Gastroesophageal sphincter (tissue), 4 donors: ENCODE measurements around the gene FAM228B. TPM values are rescaled to one million over a fixed set of nuclear protein-coding genes. Genes with fewer than 3 reads are reported as not detected.
"Not testable (repeated sequence)": the region's sequence is repeated elsewhere in the genome, so short reads cannot be mapped to it uniquely, and the experiment has no call there.

Experiments
- ATAC-seq: fragments of 150-250 bp; one replicate; pipeline ENCODE4 v1.9.1; 2016; ENCODE audit warnings: mild to moderate bottlenecking, moderate library complexity
- H3K27ac ChIP-seq, 4 donors: fragments of 200-600 bp; sonication (generic) in 3 of 4; 1 replicate in 3 of 4; 2 replicates in 1 of 4; pipeline ENCODE4 v1.5.1; 2016 to 2019
- H3K27me3 ChIP-seq: fragments of 200-600 bp; sonication (generic); one replicate; pipeline ENCODE4 v1.5.1; 2019
- H3K36me3 ChIP-seq, 2 donors: fragments of 200-600 bp; sonication (generic); one replicate each; pipeline ENCODE4 v1.5.1; 2019; ENCODE audit warnings: control low read depth in 1 of 2
- H3K4me1 ChIP-seq, 3 donors: fragments of 200-600 bp; sonication (generic); 1 replicate in 2 of 3; 2 replicates in 1 of 3; pipeline ENCODE4 v1.5.1; 2016 to 2019; ENCODE audit warnings: control low read depth in 2 of 3
- H3K4me3 ChIP-seq, 2 donors: fragments of 200-600 bp; sonication (generic); one replicate each; pipeline ENCODE4 v1.5.1; 2019; ENCODE audit warnings: mild to moderate bottlenecking in 1 of 2, moderate library complexity in 1 of 2
- H3K9me3 ChIP-seq, 3 donors: fragments of 200-600 bp; sonication (generic); one replicate each; pipeline ENCODE4 v1.5.1; 2017 to 2019; ENCODE audit warnings: control low read depth in 2 of 3
- CTCF ChIP-seq, 4 experiments: fragments of 200-600 bp in 2 of 4; fragments of 450-650 bp in 2 of 4; sonication (generic) in 1 of 4; IDR thresholded peaks; one replicate each; pipeline ENCODE4 v1.5.1; 2017 to 2019; ENCODE audit warnings: antibody characterized with exemption in 4 of 4, mild to moderate bottlenecking in 2 of 4, moderate library complexity in 2 of 4
- EP300 ChIP-seq: sonication (generic); formaldehyde crosslinking; IDR thresholded peaks from one replicate; pipeline ENCODE4 v1.6.1; 2017; ENCODE audit warnings: antibody characterized with exemption, mild to moderate bottlenecking
- POLR2A ChIP-seq, 2 donors: fragments of 450-650 bp; IDR thresholded peaks; one replicate each; pipeline ENCODE4 v1.6.1; 2017; ENCODE audit warnings: antibody characterized with exemption in 2 of 2, mild to moderate bottlenecking in 2 of 2, moderate library complexity in 1 of 2
- POLR2AphosphoS5 ChIP-seq: sonication (generic); formaldehyde crosslinking; IDR thresholded peaks from one replicate; pipeline ENCODE4 v1.6.1; 2017; ENCODE audit warnings: antibody characterized with exemption
- WGBS, 2 donors: methylation state at CpG; one replicate each; pipeline ENCODE4 v1.1.5; 2018; ENCODE audit warnings: low coverage in 1 of 2; 5-methylcytosine and 5-hydroxymethylcytosine counted together
- total RNA-seq, 4 donors: library from RNA; depleted of rRNA; stranded (reverse); fragments of >200 nt; gene quantifications; one replicate each; pipeline ENCODE4 v1.1.0, GENCODE V29; 2016

FAM228B gene
- total RNA-seq, 4 donors from 2014 or later, result 24.0 to 45.5 (median 30.9) TPM

GRCh38 chr2:24132543-24132942 lies 9.3 kb downstream of the FAM228B start:
- H3K4me1 ChIP-seq, result no peaks in the 10 kb centered on the region
- H3K4me3 ChIP-seq, result no peak overlapping the region
- peaks cover 0 to 6% (median 0%) of the 10 kb centered on the region in 3 donors for H3K9me3 ChIP-seq
- H3K27ac ChIP-seq, result no peak overlapping the region
- 97 to 100% methylated on average over 1 to 3 of the region's 3 CpGs for WGBS, 2 donors
- TF ChIP-seq POLR2A (IDR thresholded peaks at IDR 0.05) (no peak), EP300 (no peak), POLR2AphosphoS5 (no peak), CTCF (IDR thresholded peaks at IDR 0.05) (no peak)
- peaks cover 0 to 5% of the 10 kb centered on the region in 2 donors for H3K36me3 ChIP-seq
- no peak for ATAC-seq
- H3K27me3 ChIP-seq, result no peaks in the 10 kb centered on the region

DNA sequence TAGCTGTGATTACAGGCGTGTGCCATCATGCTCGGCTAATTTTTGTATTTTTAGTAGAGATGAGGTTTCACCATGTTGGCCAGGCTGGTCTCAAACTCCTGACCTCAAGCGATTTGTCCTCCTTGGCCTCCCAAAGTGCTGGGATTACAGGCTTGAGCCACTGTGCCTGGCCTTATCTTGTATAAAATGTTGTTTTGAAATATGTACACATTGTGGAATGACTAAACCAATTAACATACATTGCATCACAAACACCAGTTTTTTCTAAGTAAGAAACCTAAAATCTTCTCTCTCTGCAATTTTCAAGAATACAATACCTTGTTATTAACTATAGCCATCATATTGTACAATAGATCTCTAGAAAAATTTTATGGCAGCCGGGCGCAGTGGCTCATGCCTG lies 17.0 kb downstream of the FAM228B start:
- H3K27ac ChIP-seq, H3K4me1 ChIP-seq, H3K9me3 ChIP-seq, H3K27me3 ChIP-seq, H3K4me3 ChIP-seq, ATAC-seq: not testable (repeated sequence)
- 80 to 92% methylated on average over 1 to 5 of the region's 5 CpGs for WGBS, 2 donors
- H3K36me3 ChIP-seq, result peaks cover 0 to 44% of the 10 kb centered on the region in 2 donors

- peaks cover 3 to 71% of the 10 kb centered on the region in 2 donors for H3K36me3 ChIP-seq
- TF ChIP-seq CTCF (IDR thresholded peaks at IDR 0.05), result no peak
- TF ChIP-seq POLR2A (IDR thresholded peaks at IDR 0.05), result no peak
- no peak for TF ChIP-seq EP300
- TF ChIP-seq POLR2AphosphoS5, result no peak
Observed at GRCh38 chr2:24147364-24147763, 24.1 kb downstream of the FAM228B start.

DNA sequence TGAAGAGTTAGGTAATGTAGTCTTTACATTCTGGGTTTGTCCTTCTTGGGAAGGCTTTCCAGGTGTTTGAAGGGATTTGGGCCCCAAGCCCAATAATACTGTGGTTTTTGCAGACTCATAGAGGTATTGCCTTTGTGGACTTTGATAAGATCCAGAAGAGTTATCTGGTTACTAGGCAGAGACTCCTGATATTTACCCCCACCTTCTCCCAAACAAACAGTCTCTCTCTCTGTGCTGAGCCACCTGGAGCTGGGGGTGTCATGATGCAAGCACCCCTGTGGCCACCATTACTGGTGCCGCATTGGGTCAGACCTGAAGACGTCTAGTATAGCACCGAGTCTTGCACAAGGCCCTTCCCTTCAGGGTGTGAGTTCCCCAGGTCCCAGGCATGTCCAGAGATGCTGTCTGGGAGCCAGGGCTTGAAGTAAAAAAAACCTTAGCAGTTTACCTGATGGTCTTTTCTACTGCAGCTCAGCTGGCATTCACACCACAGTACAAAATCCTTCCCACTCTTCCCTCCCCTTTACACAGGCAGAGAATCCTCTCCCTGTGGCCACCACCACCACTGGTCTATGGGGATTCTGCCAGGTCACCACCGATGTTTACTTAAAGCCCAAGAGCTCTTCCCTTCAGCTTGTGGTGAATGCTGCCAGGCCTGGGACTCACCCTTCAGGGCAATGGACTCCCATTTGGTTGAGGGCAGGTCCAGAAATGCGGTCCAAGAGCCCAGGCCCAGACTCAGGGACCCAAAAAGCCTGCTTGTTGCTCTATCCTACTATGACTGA lies 29.3 kb downstream of the FAM228B start:
- no peak for TF ChIP-seq POLR2A (IDR thresholded peaks at IDR 0.05)
- no peak for TF ChIP-seq CTCF (IDR thresholded peaks at IDR 0.05)
- no peak for TF ChIP-seq EP300
- TF ChIP-seq POLR2AphosphoS5, result no peak
- Histone ChIP-seq H3K27me3 (no peaks in the 10 kb centered on the region), H3K4me1 (no peaks in the 10 kb centered on the region), H3K36me3 (peaks cover 0 to 74% of the 10 kb centered on the region in 2 donors), H3K27ac (no peak overlapping the region), H3K9me3 (peaks cover 0 to 5% (median 0%) of the 10 kb centered on the region in 3 donors), H3K4me3 (no peak overlapping the region)
- ATAC-seq, result no peak
- WGBS, 2 donors, result 100% methylated on average over 1 of the region's 5 CpGs; no CpG with 5 or more reads in 1 of the 2 donors

More at GRCh38 chr2:24147364-24147763, 24.1 kb downstream of the FAM228B start:
- Histone ChIP-seq H3K27ac (no peak overlapping the region), H3K4me3 (no peak overlapping the region), H3K4me1 (no peaks in the 10 kb centered on the region), H3K27me3 (no peaks in the 10 kb centered on the region), H3K9me3 (peaks cover 0 to 5% (median 0%) of the 10 kb centered on the region in 3 donors)
- ATAC-seq, result no peak

- Histone ChIP-seq H3K4me1 (no peaks in the 10 kb centered on the region), H3K27me3 (no peaks in the 10 kb centered on the region), H3K9me3 (no peaks in the 10 kb centered on the region), H3K36me3 (peaks cover 0 to 68% of the 10 kb centered on the region in 2 donors), H3K4me3 (no peak overlapping the region), H3K27ac (no peak overlapping the region)
- no peak for ATAC-seq
- no CpG with 5 or more reads among the region's 4 CpGs for WGBS, 2 donors
- no peak for TF ChIP-seq POLR2A (IDR thresholded peaks at IDR 0.05)
- TF ChIP-seq CTCF (IDR thresholded peaks at IDR 0.05), result no peak
- TF ChIP-seq POLR2AphosphoS5, result no peak
- no peak for TF ChIP-seq EP300
Observed at GRCh38 chr2:24153478-24153877, 30.2 kb downstream of the FAM228B start.
